Islet precursor cell (in vitro differentiated cells): Measurements from ENCODE around the gene MYOZ2.
A peak's percentile ranks its signal among the peaks of the same experiment; 100 is the strongest.

ENCODE experiments used
- DNase-seq: peaks from one replicate; pipeline ENCODE4 v3.0.0-alpha.2; 2018

Gene MYOZ2

DNA sequence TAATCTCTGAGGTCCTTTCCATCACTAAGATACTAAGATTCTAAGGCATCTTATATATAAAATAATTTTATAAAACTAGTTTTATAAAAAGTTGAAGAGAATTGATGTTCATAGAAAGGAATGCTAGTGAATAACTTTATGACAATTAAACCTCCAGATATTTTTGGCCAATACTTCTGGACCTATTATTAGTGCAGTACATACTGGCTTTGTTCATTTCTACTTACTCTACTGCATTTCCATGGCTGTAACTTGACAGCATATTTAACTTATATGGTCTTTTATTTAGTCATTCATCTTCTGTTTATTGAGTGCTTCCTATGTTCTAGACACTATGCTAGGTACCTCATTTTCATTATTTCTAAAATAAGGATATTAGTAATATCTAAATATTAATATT is 70.1 kb downstream of the MYOZ2 start:
- DNase-seq: no peak

DNA sequence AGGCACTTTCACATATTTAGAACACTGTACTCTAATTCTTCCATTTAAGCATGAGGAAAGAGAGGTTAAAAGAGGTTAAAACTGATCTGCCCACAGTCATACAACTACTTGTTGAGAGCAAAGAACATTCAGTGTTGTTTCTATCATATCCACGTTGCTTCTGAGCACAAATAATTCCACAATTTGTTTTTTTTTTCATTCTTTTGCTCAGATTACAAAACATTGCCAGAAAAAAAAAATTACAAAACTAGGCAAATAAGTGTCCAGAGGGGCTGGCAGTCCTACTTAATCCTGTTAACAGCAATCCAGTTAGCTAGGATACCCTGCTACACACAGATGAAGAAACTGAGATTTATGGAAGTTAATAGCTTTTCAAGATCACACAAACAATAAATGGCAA is 70.5 kb downstream of the MYOZ2 start:
- DNase-seq: no peak

DNA sequence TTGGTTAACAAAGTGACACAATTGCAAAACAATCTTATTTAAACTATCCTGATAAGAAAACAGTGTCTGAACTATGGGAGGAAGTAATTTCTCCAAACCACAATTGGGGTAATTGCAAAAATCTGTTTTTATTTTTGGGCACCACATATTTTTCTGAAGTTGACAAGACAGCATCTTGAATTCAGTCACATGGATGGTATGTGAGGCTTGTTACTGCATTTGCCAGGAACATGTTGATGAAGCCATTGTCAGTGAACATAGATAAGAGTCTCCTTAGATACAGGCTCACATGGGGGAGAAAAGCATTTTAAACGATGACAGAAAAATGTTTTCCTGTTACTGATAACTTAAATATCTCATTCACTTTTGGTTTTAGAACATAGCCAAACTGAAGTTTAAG is 71.4 kb downstream of the MYOZ2 start:
- DNase-seq: no peak

DNA sequence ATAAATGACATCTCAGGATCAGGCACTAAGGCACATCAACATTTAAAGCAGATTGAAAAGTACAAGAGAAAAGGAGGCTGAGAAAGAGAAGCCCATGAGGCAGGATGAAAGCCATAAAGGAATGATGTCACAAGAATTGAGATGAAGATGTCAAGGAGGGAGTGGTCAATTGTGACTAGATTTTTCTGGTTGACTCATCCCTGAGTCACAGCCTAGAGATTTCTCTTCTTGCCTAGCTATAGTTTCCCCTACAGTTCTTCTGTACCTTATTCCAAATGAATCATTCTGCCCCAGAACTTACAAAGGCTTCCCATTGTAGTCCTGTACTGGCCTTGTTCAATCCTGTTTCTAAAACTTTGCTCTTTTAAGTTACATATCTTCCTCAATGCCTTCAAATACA is 73.4 kb downstream of the MYOZ2 start:
- DNase-seq: peak; percentile 63

DNA sequence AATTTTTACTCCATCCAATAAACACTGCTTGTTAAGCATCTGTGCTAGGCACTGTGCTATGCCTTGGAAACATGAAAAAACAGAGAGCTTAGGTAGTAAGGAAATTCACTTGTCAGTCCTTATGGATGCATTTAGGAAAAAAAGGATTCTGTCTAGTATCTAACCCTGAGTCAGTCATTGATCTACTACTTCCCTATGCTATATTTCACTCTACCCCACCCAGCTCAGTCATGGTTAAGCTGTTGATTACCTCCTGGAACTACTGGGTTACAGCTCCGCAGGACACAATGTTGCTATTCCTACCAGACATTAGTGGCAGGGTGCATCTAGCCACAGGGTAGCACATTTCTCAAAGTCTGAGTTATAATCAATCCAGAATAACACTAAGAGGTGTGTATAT is 74.0 kb downstream of the MYOZ2 start:
- no peak for DNase-seq

DNA sequence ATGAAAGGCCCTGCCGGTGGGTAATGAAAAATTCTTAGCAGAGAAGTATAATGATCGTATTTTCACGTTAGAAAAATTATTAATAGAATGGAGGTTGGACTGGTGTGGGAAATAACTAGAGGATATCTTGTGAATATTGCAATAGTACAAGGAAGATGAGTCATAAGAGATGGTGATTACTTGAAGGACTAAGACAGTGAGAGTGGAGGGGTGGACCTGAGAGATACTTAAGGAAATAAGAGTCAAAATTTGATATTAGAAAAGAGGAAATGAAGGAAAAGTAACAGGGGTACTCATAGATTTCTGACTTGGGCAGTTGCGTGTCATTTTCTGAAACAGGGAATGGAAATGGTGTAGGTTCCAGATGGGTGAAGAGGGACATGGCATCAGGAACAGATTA is 75.1 kb downstream of the MYOZ2 start:
- DNase-seq: no peak

DNA sequence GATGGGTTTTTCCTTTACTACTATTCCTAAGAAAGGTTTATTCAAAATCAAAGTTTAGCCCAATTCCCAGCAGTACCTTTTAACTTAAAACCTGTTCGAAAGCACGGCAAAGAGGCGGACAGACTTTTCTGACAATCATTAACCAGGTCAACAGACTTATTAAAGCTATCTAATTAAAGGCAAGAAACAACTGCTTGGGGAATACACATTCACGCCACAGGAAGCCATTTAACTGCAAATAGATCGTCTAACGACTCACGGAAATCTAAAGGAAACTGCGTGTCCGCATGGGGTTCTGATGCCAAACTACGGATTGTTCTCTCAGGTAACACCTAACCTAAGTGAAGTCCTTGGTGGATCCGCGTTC is 76.2 kb downstream of the MYOZ2 start:
- no peak for DNase-seq

DNA sequence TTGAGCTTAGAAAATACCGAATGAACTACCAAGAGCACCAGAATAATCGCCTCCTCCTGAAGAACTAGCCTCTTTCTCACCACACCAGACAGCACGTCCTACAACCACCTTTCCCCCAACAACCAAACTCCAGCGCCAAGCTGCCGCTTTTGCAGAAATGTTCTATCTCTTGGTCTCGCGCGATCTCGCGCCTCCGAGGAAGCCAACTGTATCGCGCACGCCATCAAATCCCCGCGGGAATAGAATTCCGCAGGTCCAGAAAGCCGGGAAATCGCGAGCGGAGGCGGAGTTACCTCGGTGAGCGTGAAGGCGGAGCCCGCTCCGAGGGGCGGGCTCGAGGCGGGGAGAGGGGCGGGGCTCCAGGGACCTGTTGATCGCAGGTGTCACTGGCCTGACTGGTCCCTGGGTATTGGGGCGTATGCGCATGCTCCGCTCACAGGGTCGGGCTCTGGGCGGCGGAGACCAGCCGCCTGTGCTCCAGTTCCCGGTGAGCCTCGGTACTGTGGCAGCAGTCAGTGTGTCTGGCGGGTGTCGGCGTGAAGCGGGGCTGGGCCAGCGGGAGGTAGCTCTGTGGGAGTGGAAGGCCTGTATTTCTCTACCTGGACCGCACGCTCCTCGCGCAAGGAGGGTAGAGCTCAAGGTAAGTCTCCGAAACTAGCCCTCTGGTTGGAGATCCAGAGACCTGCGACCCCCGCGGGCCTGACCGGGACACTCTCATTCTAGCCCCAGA is 76.8 kb downstream of the MYOZ2 start, which contains the start of gene USP53:
TSS of gene USP53 (plus strand) at position 480 of the 730 bp plus-strand sequence. CDS start 27,047 bp downstream, outside the sequence.
- peak; percentile 100 for DNase-seq

DNA sequence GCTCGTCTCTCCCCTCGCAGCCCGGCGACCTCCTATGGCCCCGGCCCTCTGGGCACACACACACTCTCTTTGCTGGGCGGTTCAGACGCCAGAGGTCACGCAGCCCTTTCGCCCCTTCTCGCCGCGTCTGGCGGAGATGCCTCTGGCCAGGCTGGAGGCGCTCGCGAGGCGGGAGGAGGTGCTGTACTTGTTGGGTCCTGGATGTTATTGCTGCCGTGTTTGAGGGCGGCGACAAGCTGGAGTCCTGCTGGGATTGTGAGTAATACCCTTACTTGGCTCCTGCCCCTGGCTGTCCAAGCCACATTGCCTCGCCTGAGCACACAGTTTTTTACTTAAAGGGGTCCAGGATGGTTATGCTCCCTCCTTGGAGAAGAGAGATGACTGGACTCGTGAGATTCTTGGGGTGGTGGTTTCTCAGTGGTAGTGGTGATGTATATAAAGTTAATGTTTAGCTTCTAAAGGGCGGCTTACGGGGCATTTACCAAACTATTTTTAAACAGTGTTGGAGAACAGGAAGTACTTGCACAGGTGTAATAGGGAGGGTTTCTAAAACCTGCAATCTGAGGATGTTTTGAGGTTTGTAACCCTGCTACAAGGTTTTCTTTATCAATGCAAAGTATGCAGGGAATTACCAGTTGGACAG is 77.5 kb downstream of the MYOZ2 start:
- DNase-seq: peak; percentile 96

DNA sequence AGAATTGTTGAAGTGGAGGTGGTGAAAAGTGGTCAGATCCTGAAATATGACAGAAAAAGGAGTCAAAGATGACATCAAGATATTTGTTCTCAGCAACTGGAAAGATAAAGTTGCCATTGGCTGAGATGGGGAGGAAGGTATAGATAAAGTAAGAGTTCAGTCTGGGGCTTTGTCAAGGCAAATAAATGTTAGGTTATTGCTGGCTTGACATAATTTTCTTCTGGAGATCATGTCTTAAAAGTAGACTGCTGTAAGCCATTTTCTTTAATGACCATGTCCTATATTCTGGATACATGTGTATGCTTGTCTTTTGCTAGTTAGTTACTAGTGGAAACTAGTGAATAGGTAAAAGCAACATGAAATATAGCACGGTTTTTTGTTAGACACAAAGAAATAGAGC is 82.5 kb downstream of the MYOZ2 start:
- no peak for DNase-seq

DNA sequence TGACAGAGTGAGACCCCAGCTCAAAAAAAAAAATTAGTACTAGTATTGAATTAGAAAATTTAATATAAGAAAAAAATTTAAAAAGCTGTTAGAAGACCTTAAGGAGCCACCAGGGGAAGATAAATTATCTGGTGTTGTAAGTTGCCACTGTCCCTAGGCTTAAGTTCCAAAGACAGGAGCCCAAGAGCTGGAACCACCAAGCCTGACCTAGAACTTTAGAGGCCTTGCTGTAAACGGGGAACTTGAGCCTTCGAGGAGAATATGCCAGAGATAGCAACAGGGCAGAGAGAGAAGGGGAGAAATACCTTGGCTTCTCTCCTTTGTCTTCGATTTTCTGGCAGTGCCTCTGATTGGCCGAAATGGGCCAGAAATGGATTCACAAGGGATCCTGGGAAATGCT is 85.8 kb downstream of the MYOZ2 start:
- DNase-seq: no peak

DNA sequence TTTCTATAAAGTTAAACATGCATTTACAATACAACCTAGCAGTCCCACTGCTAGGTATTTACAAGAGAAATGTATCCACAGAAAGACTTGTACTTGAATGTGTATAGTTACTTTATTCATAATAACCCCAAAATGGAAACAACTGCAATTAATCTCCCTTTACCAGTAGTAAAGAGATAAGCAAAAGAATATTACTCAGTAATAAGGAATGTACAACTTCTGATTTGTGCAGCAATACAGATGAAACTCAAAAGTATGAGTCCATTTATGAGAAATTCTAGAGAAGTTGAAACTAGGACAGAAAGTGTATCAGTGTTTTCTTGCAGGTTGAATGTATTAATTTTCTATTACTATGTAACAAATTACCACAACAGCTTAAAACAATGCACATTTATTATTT is 92.1 kb downstream of the MYOZ2 start:
- no peak for DNase-seq

DNA sequence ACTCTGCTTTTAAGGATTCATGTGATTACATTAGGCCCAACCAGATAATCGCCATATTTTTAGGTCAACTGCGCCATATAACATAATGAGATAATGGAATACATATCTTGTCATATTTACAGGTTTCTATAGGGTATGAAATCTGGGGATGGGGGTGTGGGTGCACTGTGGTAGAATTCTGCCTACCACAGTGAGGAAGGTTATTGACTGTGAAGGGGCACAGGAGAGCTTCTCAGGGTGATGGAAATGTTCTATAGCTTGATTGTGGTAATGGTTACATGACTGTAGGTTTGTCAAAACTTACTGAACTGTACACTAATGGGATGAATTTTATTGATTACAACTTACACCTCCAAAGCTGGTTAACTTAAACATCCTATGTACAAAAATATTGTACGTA is 92.8 kb downstream of the MYOZ2 start:
- DNase-seq: no peak

DNA sequence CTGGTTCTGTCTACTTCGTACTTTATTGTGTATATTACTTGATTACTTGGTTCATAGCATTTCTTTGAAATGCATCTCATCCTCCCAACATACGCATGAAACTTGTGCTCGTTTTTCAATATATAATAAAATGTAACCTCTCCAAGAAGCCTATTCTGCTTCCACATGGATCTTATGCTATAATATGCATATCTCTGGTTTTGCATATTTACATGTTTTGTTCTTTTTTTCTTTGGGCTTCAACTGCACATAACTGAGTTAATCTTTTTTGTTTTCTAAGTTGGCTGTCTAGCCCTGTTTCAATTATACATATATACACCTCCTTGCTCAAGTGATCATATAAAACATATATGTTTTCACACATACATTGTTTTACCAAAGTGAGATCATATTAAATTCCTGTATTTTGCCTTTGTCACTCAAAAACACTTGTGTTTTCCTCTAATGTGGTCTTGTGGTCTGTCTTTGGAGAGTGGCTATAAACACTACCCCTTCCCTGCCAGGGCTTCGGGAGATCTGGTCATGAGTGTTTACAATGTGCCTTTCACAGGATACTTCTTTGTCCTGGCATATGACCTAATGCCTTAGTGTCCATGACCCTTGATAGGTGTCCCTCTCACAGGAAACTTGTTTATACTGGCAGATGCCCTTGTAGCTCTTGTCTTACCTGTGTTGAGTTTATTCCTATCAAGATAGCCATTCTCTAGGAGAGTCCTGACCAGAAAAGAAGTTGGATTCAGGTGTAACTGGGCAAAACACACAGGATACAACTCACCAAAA is 94.5 kb downstream of the MYOZ2 start:
- DNase-seq: no peak

DNA sequence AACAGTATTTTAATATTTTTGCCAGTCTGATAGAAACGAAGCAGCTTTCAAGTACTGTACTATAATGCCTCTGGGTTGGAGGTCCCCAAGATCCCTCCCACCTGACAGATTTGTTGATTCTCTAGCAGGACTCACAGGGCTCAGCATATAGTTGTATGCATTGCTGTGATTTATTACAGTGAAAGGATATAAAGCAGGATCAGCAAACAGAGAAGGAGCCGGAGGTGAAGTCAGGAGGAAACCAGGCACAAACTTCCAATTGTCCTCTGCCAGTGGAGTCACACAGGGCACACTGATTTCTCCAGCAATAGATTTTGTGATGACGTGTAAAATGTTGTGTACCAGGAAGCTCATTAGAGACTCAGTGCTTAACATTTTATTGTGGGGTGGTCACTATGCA is 95.9 kb downstream of the MYOZ2 start:
- no peak for DNase-seq

DNA sequence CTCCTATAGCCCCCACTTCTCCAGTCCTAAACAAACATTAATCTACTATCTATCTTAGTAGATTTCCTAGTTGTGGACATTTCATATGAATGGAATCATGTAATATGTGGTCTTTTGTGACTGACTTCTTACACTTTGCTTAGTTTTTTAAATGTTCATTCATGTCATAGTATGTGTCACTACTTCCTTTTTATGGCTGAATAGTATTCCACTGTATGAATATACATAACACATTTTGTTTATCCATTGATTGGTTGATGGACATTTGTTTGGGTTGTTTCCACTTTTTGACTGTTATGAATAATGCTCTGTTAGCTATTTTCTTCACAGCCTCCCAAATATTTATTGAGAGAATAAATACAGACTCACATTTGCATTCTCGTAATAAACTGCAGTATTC is 96.7 kb downstream of the MYOZ2 start:
- DNase-seq: no peak

DNA sequence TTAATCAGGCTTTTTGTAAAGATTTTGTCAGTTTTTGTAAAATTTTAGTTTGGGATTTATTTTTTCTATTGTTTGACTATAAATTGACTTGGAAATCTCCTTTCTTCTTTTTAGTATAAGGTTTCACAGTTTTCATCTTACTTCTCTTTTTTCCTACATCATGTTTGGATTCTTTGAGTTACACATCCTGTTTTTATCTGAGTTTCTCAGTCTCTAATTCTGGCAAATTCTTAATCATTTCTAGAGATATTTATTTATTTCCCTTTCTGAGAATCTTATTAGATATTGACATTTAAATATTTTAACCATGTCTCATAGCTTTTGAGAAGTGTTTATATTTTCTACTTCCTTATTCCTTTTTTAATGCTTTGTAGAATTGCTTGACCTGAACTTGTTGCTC is 97.6 kb downstream of the MYOZ2 start:
- no peak for DNase-seq

DNA sequence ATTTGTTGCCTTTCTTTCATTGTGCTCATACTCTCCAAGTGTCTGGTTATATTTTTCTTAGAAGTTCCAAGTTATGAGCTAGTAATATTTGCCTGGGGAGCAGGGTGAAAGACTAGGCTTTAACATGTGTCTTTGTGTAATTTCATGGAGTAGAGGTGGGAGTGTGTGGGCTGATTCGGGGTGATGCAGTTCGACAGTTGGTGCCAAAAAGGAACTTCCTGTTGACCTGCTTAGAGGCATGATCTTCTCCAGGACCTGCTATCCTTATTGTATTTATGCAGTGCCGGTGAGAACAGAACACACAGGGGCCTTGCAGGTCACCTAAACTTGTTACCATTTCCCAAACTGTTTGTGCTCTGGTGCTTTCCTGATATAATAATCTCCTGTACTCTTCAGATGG is 98.1 kb downstream of the MYOZ2 start:
- no peak for DNase-seq

DNA sequence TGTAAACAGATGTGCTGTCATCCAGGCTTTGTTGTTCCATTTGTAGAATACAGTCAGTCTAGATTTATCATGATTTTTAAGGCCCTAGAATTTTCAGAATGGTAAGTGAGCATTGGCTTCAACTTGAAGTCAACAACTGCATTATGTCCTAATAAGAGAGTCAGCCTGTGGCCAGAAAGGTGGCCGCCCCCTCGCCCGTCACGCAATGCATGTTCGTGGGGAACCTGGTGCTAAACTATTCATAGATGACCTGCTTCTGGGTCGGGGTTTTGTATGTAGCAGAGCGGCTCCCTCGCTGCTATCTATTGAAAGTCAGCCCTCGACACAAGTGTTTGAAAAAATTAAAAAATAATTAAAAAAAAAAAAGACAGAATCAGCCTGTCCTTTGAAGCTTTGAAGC is 101.6 kb downstream of the MYOZ2 start:
- no peak for DNase-seq
